HL-60 (cell line): ENCODE results near the gene MUC6.

ENCODE experiments used
- CTCF ChIP-seq: IDR thresholded peaks from one replicate; pipeline ENCODE4 v1.5.1; 2011; ENCODE audit warnings: low read length, control low read depth, inconsistent platforms; ENCODE audit not compliant: insufficient read depth
- POLR2AphosphoS5 ChIP-seq: IDR thresholded peaks from 2 replicates; pipeline ENCODE4 v1.6.1; 2012; ENCODE audit warnings: low read depth
- REST ChIP-seq: IDR thresholded peaks from 2 replicates; pipeline ENCODE4 v1.6.1; 2012; ENCODE audit warnings: low read depth; ENCODE audit not compliant: insufficient replicate concordance

GRCh38 chr11:1019321-1019910 is 17.1 kb downstream of the MUC6 start:
- TF ChIP-seq POLR2AphosphoS5 (no peak), CTCF (no peak), REST (no peak)
